ENCODE results near the gene HTT.
"Not testable (repeated sequence)": the region's sequence is repeated elsewhere in the genome, so short reads cannot be mapped to it uniquely, and the experiment has no call there.

The HTT gene

GRCh38 chr4:3046623-3047022 lies 27.9 kb upstream of the HTT start:
- no peak for DNase-seq

- DNase-seq = peak; percentile 52
Measured at GRCh38 chr4:3047464-3048286, 26.8 kb upstream of the HTT start.

GRCh38 chr4:3051141-3051897 lies 23.2 kb upstream of the HTT start:
- DNase-seq = not testable (repeated sequence)

GRCh38 chr4:3054169-3054759 lies 20.2 kb upstream of the HTT start:
- no peak for DNase-seq

GRCh38 chr4:3059943-3060342 lies 14.5 kb upstream of the HTT start:
- DNase-seq = no peak

GRCh38 chr4:3060946-3061345 lies 13.5 kb upstream of the HTT start:
- DNase-seq = no peak

GRCh38 chr4:3062471-3062870 lies 12.0 kb upstream of the HTT start:
- no peak for DNase-seq

GRCh38 chr4:3065551-3065950 lies 8.9 kb upstream of the HTT start:
- no peak for DNase-seq

GRCh38 chr4:3066836-3067400 lies 7.6 kb upstream of the HTT start:
- DNase-seq = no peak

GRCh38 chr4:3067473-3068001 lies 6.9 kb upstream of the HTT start:
- DNase-seq = no peak

GRCh38 chr4:3069661-3070199 lies 4.8 kb upstream of the HTT start:
- no peak for DNase-seq

- no peak for DNase-seq
Measured at GRCh38 chr4:3070709-3071500, 3.6 kb upstream of the HTT start.

GRCh38 chr4:3071811-3072210 lies 2.7 kb upstream of the HTT start:
- DNase-seq = no peak

- DNase-seq = no peak
Measured at GRCh38 chr4:3073158-3074077, 1.1 kb upstream of the HTT start.

- DNase-seq = peak; percentile 42
Measured at GRCh38 chr4:3074846-3075651, 568 bp downstream of the HTT start.

- DNase-seq = no peak
Measured at GRCh38 chr4:3075652-3075981, 1.1 kb downstream of the HTT start.

- DNase-seq = no peak
Measured at GRCh38 chr4:3077796-3078195, 3.3 kb downstream of the HTT start.

- DNase-seq = no peak
Measured at GRCh38 chr4:3079694-3080123, 5.2 kb downstream of the HTT start.

GRCh38 chr4:3082925-3083515 lies 8.5 kb downstream of the HTT start:
- no peak for DNase-seq

GRCh38 chr4:3083732-3084131 lies 9.3 kb downstream of the HTT start:
- DNase-seq = no peak

All from stimulated activated CD4-positive, alpha-beta T cell treated with anti-CD3 and anti-CD28 coated beads, Interleukin-12 subunit alpha, Interleukin-12 subunit beta, amount 100 ng/mL, for 4 hours (primary cell).